Adrenal gland (tissue), 12 donors: ENCODE results near the gene KIF19. TPM values are rescaled to one million over a fixed set of nuclear protein-coding genes. Genes with fewer than 3 reads are reported as not detected.

Experiments used
- DNase-seq, 7 donors: peaks; one replicate each; pipeline ENCODE4 v3.0.0-alpha.2; 2019 to 2020
- H3K27ac ChIP-seq, 5 donors: fragments of 200-600 bp; sonication (generic) in 4 of 5; 1 replicate in 3 of 5; 2 replicates in 2 of 5; pipeline versions ENCODE4 v1.5.1 to v1.8.0; 2016 to 2020; ENCODE audit warnings: mild to moderate bottlenecking in 1 of 5
- H3K27me3 ChIP-seq: fragments of 200-600 bp; 2 replicates; pipeline ENCODE4 v1.8.0; 2021
- H3K36me3 ChIP-seq, 2 donors: fragments of 200-600 bp; replicated peaks in 1 of 2; 1 replicate in 1 of 2; 2 replicates in 1 of 2; pipeline versions ENCODE4 v1.5.1 to v1.8.0; 2018 to 2022
- H3K4me1 ChIP-seq, 2 donors: fragments of 200-600 bp; replicated peaks in 1 of 2; 1 replicate in 1 of 2; 2 replicates in 1 of 2; pipeline versions ENCODE4 v1.5.1 to v1.8.0; 2018 to 2021
- H3K4me3 ChIP-seq, 4 donors: fragments of 200-600 bp; sonication (generic) in 3 of 4; one replicate each; pipeline ENCODE4 v1.5.1; 2016 to 2018
- H3K9me3 ChIP-seq, 3 donors: fragments of 200-600 bp; sonication (generic) in 1 of 3; replicated peaks in 1 of 3; 1 replicate in 2 of 3; 2 replicates in 1 of 3; pipeline versions ENCODE4 v1.5.1 to v1.8.0; 2016 to 2021
- POLR2A ChIP-seq, 2 donors: fragments of 450-650 bp; IDR thresholded peaks; one replicate each; pipeline ENCODE4 v1.6.1; 2017; ENCODE audit warnings: antibody characterized with exemption in 2 of 2, mild to moderate bottlenecking in 2 of 2, moderate library complexity in 1 of 2
- WGBS, 4 donors: extraction: QIAGEN DNeasy Blood & Tissue Kit in 2 of 4; methylation state at CpG; one replicate each; pipeline versions ENCODE4 v1.1.5 to v1.1.7; 2013 to 2017; 5-methylcytosine and 5-hydroxymethylcytosine counted together
- intact Hi-C, 2 donors: fragments of 100-400 bp; cut with DNase I; formaldehyde crosslinking; loops; one replicate each; pipeline versions ENCODE4 v1.14.1 to v1.15.0; 2022 to 2023
- polyA plus RNA-seq, 3 donors: library from polyadenylated mRNA; stranded (reverse); fragments of 200-250 nt in 2 of 3; fragments of 350-450 nt in 1 of 3; fragmentation: Illumina TruSeq in 1 of 3; extraction: RNeasy Lipid Tissue Mini Kit (QIAGEN cat#74804) in 1 of 3; gene quantifications; one replicate each; pipeline ENCODE4 v1.2.3, GENCODE V29; 2013 to 2014
- total RNA-seq, 9 donors: library from RNA; depleted of rRNA in 4 of 9; stranded (reverse); fragments of >200 nt in 4 of 9; fragments of 120-200 nt in 1 of 9; fragmentation: NEBNext Ultra II Directional in 1 of 9; extraction: Animal tissue kit (Norgen Biotek cat#: 25700) in 1 of 9; gene quantifications; one replicate each; pipeline versions ENCODE4 v1.1.0 to v1.2.4, GENCODE V29; 2013 to 2023
- TF ChIP-seq, protein P1 (sequence below), 6 experiments: fragments of 450-650 bp in 4 of 6; fragments of 200-600 bp in 2 of 6; sonication (generic) in 1 of 6; IDR thresholded peaks; 1 replicate in 5 of 6; 2 replicates in 1 of 6; pipeline versions ENCODE4 v1.5.1 to v1.8.0; 2016 to 2021; ENCODE audit warnings: antibody characterized with exemption in 6 of 6, mild to moderate bottlenecking in 2 of 6, moderate library complexity in 1 of 6
- donor health status: healthy with polysubstance abuse.
- donor health status: Bipolar disorder and iron deficiency.
- donor health status: DM: yes; HTN: yes; CAD: no.
- donor health status: DM: no; HTN: no; CAD: no.
- donor health status: DM: no; HTN: no; CAD: no.
- donor health status: DM: yes; HTN: yes; CAD: no.

Gene KIF19
- total and polyA plus RNA-seq, 12 donors = 0.06 to 1.7 (median 0.30) TPM; not detected in 2

DNA sequence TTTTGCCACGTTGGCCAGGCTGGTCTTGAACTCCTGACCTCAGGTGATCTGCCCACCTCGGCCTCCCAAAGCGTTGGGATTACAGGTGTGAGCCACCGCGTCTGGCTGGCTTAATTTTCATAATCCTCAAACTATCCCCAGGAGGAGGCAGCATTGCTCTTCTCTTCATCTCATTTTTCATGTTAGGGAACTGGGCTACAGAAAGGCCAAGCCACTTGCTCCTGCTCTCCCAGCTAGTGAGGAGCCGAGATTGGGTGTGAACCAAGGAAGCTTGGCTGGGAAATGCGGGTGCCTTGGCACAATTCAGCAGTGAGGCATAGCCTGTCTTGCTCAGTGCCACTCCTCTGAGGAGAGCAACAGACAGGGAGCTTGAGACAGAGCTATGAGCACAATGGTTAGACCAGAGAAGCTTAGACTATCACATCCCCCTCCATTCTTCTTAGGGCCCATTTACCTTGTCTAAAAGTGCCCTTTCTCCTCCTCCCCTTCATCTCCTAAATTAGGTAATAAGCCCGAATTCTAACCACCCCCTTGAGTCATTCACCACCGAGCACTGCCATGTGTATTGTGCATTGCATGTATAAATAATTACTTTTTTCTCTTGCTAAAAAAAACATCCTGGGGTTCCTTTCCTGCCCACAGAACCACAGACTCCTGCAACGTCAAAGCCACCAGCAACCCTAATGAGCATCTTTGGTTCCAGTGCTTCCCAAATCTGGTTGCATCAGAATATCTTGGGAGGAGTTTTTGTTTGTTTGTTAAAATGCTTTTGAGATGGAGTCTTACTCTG lies 20.0 kb upstream of the KIF19 start:
- TF ChIP-seq, protein P1, sequence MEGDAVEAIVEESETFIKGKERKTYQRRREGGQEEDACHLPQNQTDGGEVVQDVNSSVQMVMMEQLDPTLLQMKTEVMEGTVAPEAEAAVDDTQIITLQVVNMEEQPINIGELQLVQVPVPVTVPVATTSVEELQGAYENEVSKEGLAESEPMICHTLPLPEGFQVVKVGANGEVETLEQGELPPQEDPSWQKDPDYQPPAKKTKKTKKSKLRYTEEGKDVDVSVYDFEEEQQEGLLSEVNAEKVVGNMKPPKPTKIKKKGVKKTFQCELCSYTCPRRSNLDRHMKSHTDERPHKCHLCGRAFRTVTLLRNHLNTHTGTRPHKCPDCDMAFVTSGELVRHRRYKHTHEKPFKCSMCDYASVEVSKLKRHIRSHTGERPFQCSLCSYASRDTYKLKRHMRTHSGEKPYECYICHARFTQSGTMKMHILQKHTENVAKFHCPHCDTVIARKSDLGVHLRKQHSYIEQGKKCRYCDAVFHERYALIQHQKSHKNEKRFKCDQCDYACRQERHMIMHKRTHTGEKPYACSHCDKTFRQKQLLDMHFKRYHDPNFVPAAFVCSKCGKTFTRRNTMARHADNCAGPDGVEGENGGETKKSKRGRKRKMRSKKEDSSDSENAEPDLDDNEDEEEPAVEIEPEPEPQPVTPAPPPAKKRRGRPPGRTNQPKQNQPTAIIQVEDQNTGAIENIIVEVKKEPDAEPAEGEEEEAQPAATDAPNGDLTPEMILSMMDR (IDR thresholded peaks at IDR 0.05) = no peak
- TF ChIP-seq POLR2A (IDR thresholded peaks at IDR 0.05) = no peak
- 63 to 78% (median 70%) methylated on average over 10 of the region's 10 CpGs for WGBS, 4 donors
- H3K36me3 ChIP-seq = no peaks in the 10 kb centered on the region
- intact Hi-C loops = loop anchor here in 1 of 2 donors (10.0 kb wide), 1 partner anchor 49 kb away; no protein-coding TSS in a partner anchor
- H3K9me3 ChIP-seq = peaks cover 0 to 9% (median 0%) of the 10 kb centered on the region in 3 donors
- H3K27ac ChIP-seq = no peak overlapping the region
- H3K4me3 ChIP-seq = no peak overlapping the region
- peaks cover 4% of the 10 kb centered on the region for H3K27me3 ChIP-seq
- no peak for DNase-seq
- no peaks in the 10 kb centered on the region for H3K4me1 ChIP-seq

DNA sequence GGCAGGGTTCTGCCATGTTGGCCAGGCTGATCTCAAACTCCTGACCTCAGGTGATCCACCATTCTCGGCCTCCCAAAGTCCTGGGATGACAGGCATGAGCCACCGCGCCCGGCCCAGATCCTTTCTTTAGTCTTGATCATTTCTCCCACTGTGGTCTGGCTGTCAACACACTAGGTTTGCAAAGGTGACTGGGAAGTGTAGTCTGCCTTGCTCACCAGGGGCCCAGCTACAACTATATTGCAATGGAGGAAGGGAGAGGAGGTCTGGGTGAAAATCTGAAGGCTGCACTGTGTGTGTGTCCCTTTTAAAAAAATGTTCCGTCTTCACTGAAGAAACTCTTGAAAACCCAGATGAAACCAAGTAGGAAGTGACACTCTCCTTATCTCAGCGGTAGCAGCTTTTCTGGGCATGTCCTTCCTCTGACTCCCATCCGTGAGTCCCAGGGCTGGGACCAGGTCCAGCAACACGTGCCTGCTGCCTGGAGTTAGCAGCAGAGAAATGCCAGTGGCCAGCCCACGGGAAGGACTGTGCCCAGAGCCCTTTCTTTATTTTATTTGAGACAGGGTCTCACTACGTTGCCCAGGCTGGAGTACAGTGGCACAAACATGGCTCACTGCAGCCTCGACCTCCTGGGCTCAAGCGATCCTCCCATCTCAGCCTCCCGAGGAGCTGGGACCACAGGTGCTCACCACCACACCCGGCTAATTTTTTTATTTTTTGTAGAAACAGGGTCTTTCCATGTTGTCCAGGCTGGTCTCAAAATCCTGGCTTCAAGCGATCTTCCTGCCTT lies 17.8 kb upstream of the KIF19 start:
- Histone ChIP-seq H3K27ac (no peak overlapping the region), H3K4me1 (no peaks in the 10 kb centered on the region), H3K9me3 (peaks cover 0 to 9% (median 0%) of the 10 kb centered on the region in 3 donors), H3K36me3 (no peaks in the 10 kb centered on the region), H3K4me3 (no peak overlapping the region), H3K27me3 (peaks cover 4% of the 10 kb centered on the region)
- TF ChIP-seq, protein P1 (IDR thresholded peaks at IDR 0.05) = no peak
- TF ChIP-seq POLR2A (IDR thresholded peaks at IDR 0.05) = no peak
- intact Hi-C loops = loop anchor here in 1 of 2 donors (10.0 kb wide), 1 partner anchor 47 kb away; no protein-coding TSS in a partner anchor
- peak; percentile 35 to 78 (median 66) for DNase-seq
- WGBS, 4 donors = 57 to 65% (median 61%) methylated on average over 15 of the region's 15 CpGs

GRCh38 chr17:74309902-74310301 lies 16.1 kb upstream of the KIF19 start:
- WGBS, 4 donors = 40 to 87% (median 79%) methylated on average over 1 to 12 of the region's 12 CpGs
- no peak for DNase-seq
- Histone ChIP-seq H3K4me3 (no peak overlapping the region), H3K27me3 (peaks cover 4% of the 10 kb centered on the region), H3K4me1 (no peaks in the 10 kb centered on the region), H3K27ac (no peak overlapping the region), H3K9me3 (peaks cover 0 to 4% (median 0%) of the 10 kb centered on the region in 3 donors), H3K36me3 (no peaks in the 10 kb centered on the region)
- TF ChIP-seq POLR2A (IDR thresholded peaks at IDR 0.05) = no peak
- TF ChIP-seq, protein P1 (IDR thresholded peaks at IDR 0.05) = no peak
- intact Hi-C loops = loop anchor here in 1 of 2 donors (10.0 kb wide), 1 partner anchor 45 kb away; no protein-coding TSS in a partner anchor

DNA sequence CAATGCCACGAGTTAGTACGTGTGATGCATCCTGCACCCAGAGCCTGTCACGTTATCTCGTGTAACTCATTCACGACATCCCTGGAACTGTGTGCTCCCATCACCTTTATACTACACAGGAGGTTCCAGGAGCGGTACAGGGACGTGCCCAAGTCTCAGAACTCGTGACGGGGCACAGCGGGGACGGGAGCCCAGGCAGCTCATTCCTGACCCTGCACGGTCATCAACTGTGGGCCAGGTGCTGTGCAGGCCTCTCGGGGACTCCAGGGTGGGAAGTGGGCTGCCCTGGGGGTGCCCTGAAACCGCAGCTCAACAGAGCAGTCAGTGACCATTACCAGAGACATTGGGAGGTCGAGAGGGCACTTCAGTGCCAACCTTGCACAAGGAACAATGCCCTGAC lies 11.1 kb upstream of the KIF19 start:
- Histone ChIP-seq H3K4me3 (no peak overlapping the region), H3K36me3 (no peaks in the 10 kb centered on the region), H3K27me3 (no peaks in the 10 kb centered on the region), H3K27ac (no peak overlapping the region), H3K9me3 (no peaks in the 10 kb centered on the region), H3K4me1 (no peaks in the 10 kb centered on the region)
- WGBS, 4 donors = 79 to 89% (median 85%) methylated on average over 15 of the region's 15 CpGs
- no peak for DNase-seq
- TF ChIP-seq, protein P1 (IDR thresholded peaks at IDR 0.05) = no peak
- no peak for TF ChIP-seq POLR2A (IDR thresholded peaks at IDR 0.05)
- intact Hi-C loops = no loop called here
